Mononuclear cell (primary cell): ENCODE results near the gene SPAG7. TPM values are rescaled to one million over a fixed set of nuclear protein-coding genes. Genes with fewer than 3 reads are reported as not detected.

Experiments used
- H3K27me3 ChIP-seq: 2 replicates; pipeline ENCODE4 v1.6.0; 2011; ENCODE audit warnings: low read length, control low read depth; ENCODE audit not compliant: insufficient read depth
- H3K4me1 ChIP-seq: 2 replicates; pipeline ENCODE4 v1.5.1; 2011; ENCODE audit warnings: mild to moderate bottlenecking, low read length, control low read depth; ENCODE audit not compliant: insufficient read depth
- H3K4me3 ChIP-seq: 2 replicates; pipeline ENCODE4 v1.5.1; 2011; ENCODE audit warnings: mild to moderate bottlenecking, low read length, moderate library complexity
- H3K9me3 ChIP-seq: 2 replicates; pipeline ENCODE4 v1.5.1; 2011; ENCODE audit warnings: low read depth, mild to moderate bottlenecking, control low read depth, low read length
- total RNA-seq: library from RNA; depleted of rRNA; stranded (reverse); fragments of >200 nt; gene quantifications from one replicate; pipeline ENCODE4 v1.2.3, GENCODE V29; 2012

SPAG7 gene
- total RNA-seq, 1 donor: 30.4 TPM

DNA sequence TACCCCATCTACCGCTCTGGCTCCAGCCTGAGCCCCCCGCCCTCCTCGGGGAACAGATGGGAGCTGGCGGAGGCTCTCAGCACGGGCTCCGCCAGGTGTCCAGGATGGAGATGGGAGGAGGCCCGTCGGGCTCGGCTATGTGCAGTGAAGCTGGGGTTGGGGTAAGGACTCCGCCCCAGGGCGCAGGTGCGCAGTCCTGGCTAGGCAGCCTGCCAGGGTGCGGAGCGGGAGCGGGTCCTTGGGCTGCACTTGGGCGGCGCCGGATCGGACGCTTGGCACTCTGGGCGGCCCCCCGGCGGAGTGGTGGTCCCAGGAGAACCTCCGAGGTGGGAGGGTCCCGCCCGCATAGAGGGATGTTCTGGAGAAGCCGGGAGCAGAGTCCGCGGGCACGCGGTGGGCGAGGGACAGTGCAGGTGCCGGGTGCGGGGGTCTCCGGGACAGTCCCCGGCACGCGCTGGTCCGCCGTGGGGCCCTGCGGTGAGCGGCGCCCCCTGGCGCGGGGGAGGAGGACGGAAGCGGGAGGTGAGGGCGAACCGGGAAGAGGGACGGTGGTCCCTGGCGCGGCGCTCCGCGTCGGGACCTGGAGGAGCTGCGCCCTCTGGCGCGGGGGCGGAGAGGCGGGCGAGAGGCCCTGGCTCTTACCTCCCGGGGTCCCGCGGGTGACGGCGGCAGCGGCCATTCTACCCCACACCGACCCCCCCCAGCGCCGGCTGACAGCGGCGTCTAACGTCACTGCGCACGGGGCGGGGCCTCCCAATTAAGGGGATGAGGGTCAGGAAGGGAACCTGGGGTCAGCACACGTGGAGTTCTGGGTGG lies 19.5 kb upstream of the SPAG7 start, which contains the start of gene CAMTA2:
TSS of gene CAMTA2 (minus strand) at position 725 of the 816 bp plus-strand sequence. CDS start 1,453 bp downstream, outside the sequence.
- peaks cover 38% of the 10 kb centered on the region for H3K4me1 ChIP-seq
- no peaks in the 10 kb centered on the region for H3K27me3 ChIP-seq
- no peaks in the 10 kb centered on the region for H3K9me3 ChIP-seq
- H3K4me3 ChIP-seq: peak within 1 kb of the TSS; percentile 88

DNA sequence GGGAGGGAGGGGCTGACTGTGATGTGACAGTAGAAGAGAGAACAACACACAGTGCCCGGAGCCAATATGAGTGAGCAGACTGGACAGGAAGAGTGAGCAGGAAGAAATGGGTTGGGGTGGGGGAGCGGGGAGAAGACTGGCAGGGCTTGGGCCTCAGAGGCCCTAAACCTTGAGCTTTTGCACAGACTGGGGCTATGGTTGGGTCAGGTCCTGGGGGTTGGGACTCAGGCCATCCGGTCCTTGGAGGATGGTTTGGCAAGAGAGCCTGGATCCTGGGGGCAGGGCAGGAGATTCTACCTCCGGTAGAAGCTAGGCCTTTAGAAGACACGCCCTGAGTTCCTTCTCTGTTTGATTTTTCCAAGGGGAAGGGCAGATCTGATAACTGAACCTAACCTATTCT lies 18.8 kb upstream of the SPAG7 start:
- Histone ChIP-seq H3K27me3 (no peaks in the 10 kb centered on the region), H3K4me3 (peak overlapping the region; percentile 88), H3K9me3 (no peaks in the 10 kb centered on the region), H3K4me1 (peaks cover 45% of the 10 kb centered on the region)

GRCh38 chr17:4982305-4982704 lies 14.7 kb upstream of the SPAG7 start:
- H3K27me3 ChIP-seq: no peaks in the 10 kb centered on the region
- no peak overlapping the region for H3K4me3 ChIP-seq
- H3K4me1 ChIP-seq: peaks cover 68% of the 10 kb centered on the region
- H3K9me3 ChIP-seq: no peaks in the 10 kb centered on the region

- Histone ChIP-seq H3K27me3 (no peaks in the 10 kb centered on the region), H3K4me3 (no peak overlapping the region), H3K4me1 (peaks cover 55% of the 10 kb centered on the region), H3K9me3 (no peaks in the 10 kb centered on the region)
These were observed 13.1 kb upstream of the SPAG7 start for GRCh38 chr17:4980644-4981216.

GRCh38 chr17:4978726-4979125 lies 11.1 kb upstream of the SPAG7 start:
- Histone ChIP-seq H3K9me3 (no peaks in the 10 kb centered on the region), H3K4me3 (no peak overlapping the region), H3K4me1 (peaks cover 62% of the 10 kb centered on the region), H3K27me3 (no peaks in the 10 kb centered on the region)

DNA sequence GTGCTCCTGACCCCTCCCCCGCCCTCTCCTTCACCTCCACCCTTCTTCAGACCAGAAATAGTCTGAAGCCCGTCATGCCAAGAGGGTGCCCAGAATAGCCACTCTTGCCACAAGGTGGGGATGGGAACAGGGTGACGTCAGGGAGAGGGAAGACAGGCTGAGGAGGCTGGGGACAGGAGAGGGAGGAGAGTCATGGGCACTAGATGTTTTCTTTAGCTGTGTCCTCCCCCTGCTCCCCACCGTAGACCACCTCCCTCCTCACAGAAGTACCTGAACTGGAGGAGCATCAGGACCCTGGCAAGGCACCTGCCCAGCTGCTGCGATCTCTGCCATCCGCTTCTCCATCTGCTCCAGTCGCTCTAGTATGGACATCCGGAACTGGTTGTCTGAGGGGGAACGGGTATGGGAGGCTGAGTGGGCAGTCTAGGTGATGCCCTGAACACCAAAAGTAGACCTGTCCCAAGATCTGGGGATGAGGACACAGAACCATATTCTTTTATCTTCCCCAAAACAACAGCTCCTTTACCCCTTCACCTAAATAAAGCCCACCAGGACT lies 6.6 kb upstream of the SPAG7 start:
- Histone ChIP-seq H3K27me3 (no peaks in the 10 kb centered on the region), H3K9me3 (no peaks in the 10 kb centered on the region), H3K4me3 (no peak overlapping the region), H3K4me1 (peaks cover 48% of the 10 kb centered on the region)

DNA sequence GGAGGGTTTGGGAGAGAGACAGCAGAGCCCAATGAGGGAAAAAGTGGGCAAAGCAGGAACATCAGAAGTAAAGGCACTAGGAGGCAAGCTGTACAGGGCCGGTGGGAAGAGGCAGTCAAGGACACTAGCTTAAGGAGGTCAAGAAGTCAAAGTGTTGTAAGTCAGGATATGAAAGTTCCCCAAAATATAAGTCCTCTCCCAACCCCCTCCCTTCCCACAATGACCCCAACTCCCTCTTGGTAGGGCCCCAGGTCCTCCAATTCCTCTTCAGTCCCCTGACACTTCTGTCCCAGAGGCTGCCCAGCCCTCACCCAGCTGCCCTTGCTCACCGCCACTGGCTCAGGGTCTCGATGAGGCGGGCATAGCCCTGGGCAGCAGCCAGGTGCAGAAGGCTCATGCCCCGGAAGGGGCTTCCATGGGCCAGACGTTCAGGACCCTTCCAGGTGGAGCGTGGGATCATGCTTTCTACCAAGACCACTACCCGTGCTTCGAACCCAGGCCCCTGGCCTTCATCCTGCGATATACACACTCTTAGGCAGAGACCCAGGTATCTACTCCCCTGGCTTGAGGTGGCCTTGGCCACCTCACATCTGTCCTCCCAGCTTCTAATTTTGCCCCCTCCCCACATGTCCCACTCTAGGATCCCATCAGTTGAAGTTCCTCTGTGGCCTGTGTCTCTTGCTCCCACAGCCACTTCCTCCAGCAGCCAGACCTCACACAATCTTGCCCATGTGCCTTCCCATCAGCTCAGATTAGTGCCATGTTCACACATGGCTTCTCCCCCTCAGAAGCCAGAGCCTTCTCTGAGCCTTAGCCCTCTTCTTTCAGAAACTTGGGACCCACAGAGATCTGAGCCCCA lies 5.9 kb upstream of the SPAG7 start:
- Histone ChIP-seq H3K9me3 (no peaks in the 10 kb centered on the region), H3K4me1 (peaks cover 48% of the 10 kb centered on the region), H3K4me3 (no peak overlapping the region), H3K27me3 (no peaks in the 10 kb centered on the region)

DNA sequence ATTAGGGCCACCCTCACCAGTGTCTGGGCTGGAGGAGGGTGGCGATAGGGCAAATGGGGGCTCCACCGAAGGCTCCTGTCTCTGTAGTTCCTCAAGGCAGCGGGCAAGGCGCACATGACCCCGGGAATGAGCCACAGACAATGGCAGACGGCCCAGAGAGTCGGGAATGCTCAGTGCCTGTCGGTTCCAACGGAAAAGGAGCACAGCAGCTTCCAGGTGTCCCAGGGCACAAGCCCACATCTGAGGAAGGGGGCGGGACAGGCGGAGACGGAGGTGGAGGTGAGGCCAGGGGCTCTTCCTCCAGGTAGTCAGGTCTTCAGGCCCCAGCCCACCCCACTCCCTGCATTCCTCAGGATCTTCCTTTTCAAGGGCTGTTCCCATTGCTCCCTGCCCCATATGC lies 5.1 kb upstream of the SPAG7 start:
- H3K9me3 ChIP-seq: no peaks in the 10 kb centered on the region
- H3K4me3 ChIP-seq: no peak overlapping the region
- peaks cover 47% of the 10 kb centered on the region for H3K4me1 ChIP-seq
- H3K27me3 ChIP-seq: no peaks in the 10 kb centered on the region

- no peak overlapping the region for H3K4me3 ChIP-seq
- no peaks in the 10 kb centered on the region for H3K9me3 ChIP-seq
- peaks cover 46% of the 10 kb centered on the region for H3K4me1 ChIP-seq
- H3K27me3 ChIP-seq: no peaks in the 10 kb centered on the region
These were observed 4.7 kb upstream of the SPAG7 start for GRCh38 chr17:4972322-4972721.

GRCh38 chr17:4971826-4972225 lies 4.2 kb upstream of the SPAG7 start:
- Histone ChIP-seq H3K27me3 (no peaks in the 10 kb centered on the region), H3K4me3 (no peak overlapping the region), H3K4me1 (peaks cover 46% of the 10 kb centered on the region), H3K9me3 (no peaks in the 10 kb centered on the region)

- Histone ChIP-seq H3K9me3 (no peaks in the 10 kb centered on the region), H3K4me3 (no peak overlapping the region), H3K4me1 (peaks cover 61% of the 10 kb centered on the region), H3K27me3 (no peaks in the 10 kb centered on the region)
These were observed 2.7 kb upstream of the SPAG7 start for GRCh38 chr17:4970273-4970672.

- H3K27me3 ChIP-seq: no peaks in the 10 kb centered on the region
- no peak overlapping the region for H3K4me3 ChIP-seq
- H3K9me3 ChIP-seq: no peaks in the 10 kb centered on the region
- H3K4me1 ChIP-seq: peaks cover 61% of the 10 kb centered on the region
These were observed 2.0 kb upstream of the SPAG7 start for GRCh38 chr17:4969551-4970173.

DNA sequence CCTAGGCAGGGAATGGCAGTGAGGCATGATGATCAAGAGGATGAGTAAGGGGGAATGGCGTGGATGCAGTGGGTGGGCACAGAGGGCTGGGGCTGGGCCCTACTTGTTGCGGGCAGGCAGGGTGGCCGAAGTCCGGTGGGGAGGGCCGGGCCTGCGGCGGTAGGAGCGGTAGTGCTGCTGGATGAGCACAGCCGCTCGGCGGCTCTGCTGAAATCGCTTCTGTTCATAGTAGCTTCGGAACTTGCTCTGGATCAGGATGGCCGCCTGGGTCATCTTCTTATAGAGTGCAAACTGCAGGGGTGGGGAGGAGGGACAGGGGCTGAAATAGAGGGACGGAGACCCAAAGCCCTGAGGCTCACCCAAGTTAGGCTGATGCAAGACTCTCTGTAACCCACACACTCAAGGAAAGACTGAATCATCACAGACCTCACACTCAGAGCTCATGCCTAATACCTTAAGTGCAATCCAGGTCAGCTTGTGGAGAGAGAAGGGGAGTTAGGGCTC lies 1.5 kb upstream of the SPAG7 start:
- H3K9me3 ChIP-seq: no peaks in the 10 kb centered on the region
- H3K4me3 ChIP-seq: no peak overlapping the region
- H3K4me1 ChIP-seq: peaks cover 55% of the 10 kb centered on the region
- H3K27me3 ChIP-seq: no peaks in the 10 kb centered on the region

DNA sequence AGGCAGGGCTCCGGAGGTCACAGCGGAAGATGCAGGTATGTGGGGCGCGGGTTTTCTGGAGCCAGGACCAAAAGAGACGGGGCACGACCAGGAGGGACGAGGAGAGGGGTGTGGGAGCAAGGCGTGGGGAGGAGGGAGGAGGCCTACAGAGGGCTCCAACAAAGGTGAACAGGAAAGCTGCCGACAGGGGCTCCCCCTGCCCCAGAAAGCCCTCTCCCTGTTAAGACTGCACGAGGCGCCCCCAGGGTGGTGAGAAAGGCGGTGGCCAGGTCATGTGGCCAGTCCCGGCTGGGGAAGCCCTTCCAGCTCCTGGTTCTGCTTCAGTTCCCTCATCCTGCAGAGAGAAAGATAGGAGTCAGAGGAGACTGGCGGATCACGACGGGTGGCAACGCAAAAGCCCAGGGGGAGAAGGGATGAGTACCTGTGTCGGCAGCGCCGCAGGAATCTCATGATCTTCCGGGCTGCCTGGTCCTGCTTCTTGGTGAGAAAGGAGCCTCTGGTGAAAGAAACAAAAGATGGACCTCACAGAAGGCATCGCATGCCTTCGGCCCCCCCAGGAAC lies 949 bp upstream of the SPAG7 start:
- Histone ChIP-seq H3K9me3 (no peaks in the 10 kb centered on the region), H3K27me3 (no peaks in the 10 kb centered on the region), H3K4me1 (peaks cover 53% of the 10 kb centered on the region), H3K4me3 (peak overlapping the region; percentile 88)
